Liver (tissue), 2 donors: Measurements from ENCODE around the gene UCN2.

Experiments
- EGR1 ChIP-seq, 2 donors: IDR thresholded peaks; 2 replicates each; pipeline ENCODE4 v1.6.1; 2016 to 2018; ENCODE audit warnings: antibody characterized with exemption in 2 of 2, low read depth in 2 of 2
- RAD21 ChIP-seq, 2 donors: IDR thresholded peaks; 2 replicates each; pipeline ENCODE4 v1.6.1; 2016; ENCODE audit warnings: antibody characterized with exemption in 2 of 2, mild to moderate bottlenecking in 2 of 2
- donor health status: healthy.

DNA sequence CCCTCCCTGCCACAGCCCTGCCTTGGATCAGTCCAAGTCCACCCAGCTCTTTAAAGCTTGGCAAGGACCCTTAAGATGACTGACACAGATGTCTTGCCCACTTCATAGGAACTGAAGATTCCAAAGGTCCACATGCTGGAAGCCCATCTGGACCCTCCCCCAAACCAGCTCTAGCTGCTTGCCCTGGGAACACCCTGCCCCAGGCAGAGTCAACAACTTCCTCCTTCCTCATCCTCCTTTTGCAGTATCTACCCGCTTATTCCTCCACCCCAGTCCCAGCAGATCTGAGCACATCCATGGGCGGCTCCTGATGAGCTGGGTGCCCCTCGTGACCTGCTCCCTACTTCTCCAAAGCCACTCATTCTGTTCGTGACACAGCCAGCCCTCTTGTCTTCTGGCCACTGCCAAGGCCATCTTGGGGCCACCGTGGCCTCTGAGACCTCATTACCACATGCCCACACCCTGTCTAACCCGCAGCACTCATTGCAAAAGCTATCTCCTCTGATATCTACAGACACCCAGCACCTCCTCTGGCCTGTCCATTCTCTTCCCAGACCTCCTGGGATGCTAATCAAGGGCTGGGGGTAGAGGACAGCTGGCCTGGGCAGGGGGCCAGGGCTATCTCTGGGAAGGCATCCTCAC lies 5.0 kb downstream of the UCN2 start:
- TF ChIP-seq RAD21 (IDR thresholded peaks at IDR 0.05) (no peak), EGR1 (IDR thresholded peaks at IDR 0.05; ENCODE audit: low read depth in 2 of 2) (no peak)
